ENCODE data around the gene E2F6.

- TF ChIP-seq POLR2AphosphoS5 (IDR thresholded peaks at IDR 0.05; ENCODE audit: low read depth, low read length) (no peak), TAF1 (IDR thresholded peaks at IDR 0.05; ENCODE audit: borderline replicate concordance, insufficient read depth, low read length) (no peak), SIN3A (IDR thresholded peaks at IDR 0.05; ENCODE audit: borderline replicate concordance, insufficient read depth, low read length) (no peak), REST (IDR thresholded peaks at IDR 0.05; ENCODE audit: insufficient read depth in 1 of 2, low read depth in 2 of 2, low read length in 2 of 2) (no peak), FOXP2 (optimal IDR thresholded peaks at IDR 0.05; ENCODE audit: borderline replicate concordance, extremely low read depth, extremely low read length, insufficient read depth) (no peak)
Observed at GRCh38 chr2:11411244-11411643, 54.7 kb downstream of the E2F6 start.

All from PFSK-1 (cell line).